GM10266 (cell line): ENCODE measurements around the gene SPDEF.

ENCODE experiments used
- DNase-seq: peaks from one replicate; pipeline ENCODE4 v3.0.0; 2012; ENCODE audit errors: extremely low spot score
- TF ChIP-seq, protein P1 (sequence below): IDR thresholded peaks from 2 replicates; pipeline ENCODE4 v1.5.1; 2012; ENCODE audit warnings: mild to moderate bottlenecking, low read depth; ENCODE audit not compliant: control insufficient read depth, insufficient read depth; ENCODE audit errors: missing control alignments

The SPDEF gene

GRCh38 chr6:34569361-34569973, 13.3 kb upstream of the SPDEF start:
- DNase-seq, result no peak
- TF ChIP-seq, protein P1, sequence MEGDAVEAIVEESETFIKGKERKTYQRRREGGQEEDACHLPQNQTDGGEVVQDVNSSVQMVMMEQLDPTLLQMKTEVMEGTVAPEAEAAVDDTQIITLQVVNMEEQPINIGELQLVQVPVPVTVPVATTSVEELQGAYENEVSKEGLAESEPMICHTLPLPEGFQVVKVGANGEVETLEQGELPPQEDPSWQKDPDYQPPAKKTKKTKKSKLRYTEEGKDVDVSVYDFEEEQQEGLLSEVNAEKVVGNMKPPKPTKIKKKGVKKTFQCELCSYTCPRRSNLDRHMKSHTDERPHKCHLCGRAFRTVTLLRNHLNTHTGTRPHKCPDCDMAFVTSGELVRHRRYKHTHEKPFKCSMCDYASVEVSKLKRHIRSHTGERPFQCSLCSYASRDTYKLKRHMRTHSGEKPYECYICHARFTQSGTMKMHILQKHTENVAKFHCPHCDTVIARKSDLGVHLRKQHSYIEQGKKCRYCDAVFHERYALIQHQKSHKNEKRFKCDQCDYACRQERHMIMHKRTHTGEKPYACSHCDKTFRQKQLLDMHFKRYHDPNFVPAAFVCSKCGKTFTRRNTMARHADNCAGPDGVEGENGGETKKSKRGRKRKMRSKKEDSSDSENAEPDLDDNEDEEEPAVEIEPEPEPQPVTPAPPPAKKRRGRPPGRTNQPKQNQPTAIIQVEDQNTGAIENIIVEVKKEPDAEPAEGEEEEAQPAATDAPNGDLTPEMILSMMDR, result no peak

DNA sequence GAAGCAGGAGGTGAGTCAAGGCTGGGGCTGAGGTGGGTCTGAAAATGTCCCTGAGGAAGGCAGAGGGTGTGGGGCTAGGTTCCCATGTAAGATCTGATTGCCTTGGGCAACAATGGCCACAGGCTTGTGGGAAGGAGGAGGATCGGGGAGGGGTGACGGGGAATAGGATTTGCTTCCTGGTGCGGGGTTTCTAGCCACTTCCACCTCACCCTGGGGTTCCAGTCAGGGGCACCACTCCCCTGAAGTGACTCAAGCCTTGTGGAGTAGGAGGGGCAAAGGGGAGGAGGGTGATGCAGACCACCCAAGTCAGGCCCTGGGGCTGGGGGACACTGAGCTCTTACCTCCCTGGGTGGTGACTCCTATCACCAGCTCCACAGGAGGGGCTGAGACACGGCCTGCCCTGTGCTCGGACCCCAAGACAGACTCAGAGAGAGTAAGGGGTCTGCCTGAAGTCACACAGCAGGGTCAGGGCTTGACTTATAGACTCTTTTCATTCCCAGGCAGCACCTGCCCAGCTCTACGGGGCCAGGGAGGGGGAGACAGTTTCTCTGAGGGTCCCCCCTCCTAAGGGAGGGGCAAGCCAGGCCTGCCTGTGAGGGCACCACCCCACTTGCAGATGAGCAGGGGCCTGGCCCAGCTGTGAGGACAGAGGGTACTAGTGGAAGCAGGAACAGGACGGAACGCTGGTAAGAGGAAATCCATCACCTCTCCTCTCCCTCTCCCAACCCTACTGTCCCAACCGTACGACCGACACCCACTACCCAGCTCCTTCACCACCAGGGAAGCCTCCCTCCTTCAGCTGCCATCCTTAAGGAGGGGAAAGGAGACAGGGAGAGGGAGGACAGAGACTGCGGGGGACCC, 12.4 kb upstream of the SPDEF start:
- DNase-seq, result no peak
- TF ChIP-seq, protein P1, result no peak

DNA sequence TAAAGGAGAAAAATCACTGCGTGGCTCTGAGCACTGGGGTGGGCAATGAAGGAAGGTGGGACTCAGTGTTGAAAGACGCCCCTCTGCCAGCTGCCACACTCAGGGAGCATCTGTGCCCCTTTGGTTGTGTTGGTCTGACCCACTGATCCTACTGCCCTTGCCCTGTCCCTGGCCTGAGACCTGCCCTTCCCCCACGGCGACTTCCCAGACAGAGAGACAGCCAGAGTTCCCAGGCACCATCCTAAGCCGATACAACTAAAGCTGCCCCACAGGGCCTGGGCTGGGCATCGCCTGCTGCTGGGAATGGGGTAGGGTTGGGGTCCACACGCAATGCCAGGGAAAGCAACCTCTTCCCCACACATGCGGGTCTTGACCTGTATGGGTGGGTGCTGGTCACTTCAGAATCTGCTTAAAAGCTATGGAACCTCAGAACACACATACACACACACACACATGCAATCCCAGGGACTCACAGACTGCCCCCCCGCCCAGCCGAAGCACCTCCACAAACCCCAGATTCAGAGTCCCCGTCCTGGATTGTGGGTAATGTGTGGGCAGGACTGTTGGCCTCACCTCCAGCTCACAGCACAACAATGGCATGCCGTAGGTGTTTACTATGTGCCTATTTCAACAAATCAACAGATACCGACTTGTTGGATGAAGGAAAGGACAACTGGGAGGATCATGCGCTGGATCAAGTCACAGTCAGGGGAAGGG, 10.9 kb upstream of the SPDEF start:
- TF ChIP-seq, protein P1, result no peak
- DNase-seq, result no peak

DNA sequence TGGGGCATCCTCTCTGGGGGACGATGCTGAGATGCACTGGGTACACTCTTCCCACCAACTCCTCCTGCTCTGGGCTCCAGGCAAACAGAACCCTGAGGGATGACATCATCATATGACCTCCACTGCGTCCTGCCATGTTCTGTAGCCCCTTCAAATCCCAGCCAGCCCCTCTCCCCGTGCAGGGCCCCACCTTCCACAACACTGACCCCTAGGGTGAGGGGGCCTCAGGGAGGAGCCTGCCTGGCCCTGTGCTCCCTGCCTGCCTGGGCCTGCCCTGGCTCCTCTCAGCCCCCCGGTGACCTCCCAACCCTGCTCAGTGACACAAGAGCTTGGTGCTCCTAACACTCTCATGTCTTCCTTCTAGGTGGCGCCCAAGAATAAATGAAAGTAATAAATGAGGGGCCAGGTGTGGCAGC, 9.6 kb upstream of the SPDEF start:
- no peak for DNase-seq

DNA sequence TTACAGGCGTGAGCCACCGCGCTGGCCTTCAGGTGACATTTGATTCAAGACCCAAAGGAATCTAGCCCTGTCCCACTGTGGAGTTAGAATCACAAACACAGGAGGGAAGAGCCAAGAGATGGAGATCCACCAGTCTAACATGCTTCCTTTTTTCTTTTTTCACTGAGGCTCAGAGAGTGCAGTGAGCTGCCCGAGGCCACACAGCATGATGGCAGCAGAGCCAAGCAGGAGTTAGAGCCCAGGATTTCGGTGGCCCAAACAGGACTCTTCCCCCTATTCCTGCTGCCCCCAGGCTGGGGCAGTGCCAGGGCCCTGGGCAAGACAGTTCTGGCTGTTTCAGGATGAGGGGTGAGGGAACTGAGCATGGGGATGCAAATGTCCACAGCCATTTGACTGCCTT, 8.1 kb upstream of the SPDEF start:
- DNase-seq, result no peak
- TF ChIP-seq, protein P1, result no peak

More for the DNA sequence above, 9.6 kb upstream of the SPDEF start:
- TF ChIP-seq, protein P1, result no peak

DNA sequence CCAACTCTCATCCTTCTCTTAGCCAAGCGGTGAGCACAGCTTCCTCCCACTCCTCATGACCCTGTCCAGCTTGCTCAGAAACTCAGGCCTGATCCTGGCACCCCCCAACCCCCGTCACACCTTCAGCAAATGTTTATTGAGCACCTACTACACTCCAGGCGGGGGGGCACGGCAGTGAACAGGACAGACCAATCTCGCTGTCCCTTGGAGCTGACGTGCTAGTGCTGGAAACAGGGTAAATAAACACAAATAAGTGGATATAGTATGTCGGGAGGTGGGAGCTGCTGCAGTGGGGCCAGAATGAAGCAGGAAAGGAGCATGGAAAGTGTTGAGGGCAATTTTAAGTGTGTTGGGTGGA, 7.4 kb upstream of the SPDEF start:
- no peak for DNase-seq
- TF ChIP-seq, protein P1, result no peak
